GM19240 (cell line): ENCODE data around the gene KAT6B.

Experiments
- DNase-seq: peaks from one replicate; pipeline ENCODE4 v3.0.0; 2011; ENCODE audit warnings: low spot score; ENCODE audit not compliant: insufficient read length

The KAT6B gene

GRCh38 chr10:74981831-74982633 is 155.6 kb downstream of the KAT6B start:
- no peak for DNase-seq

- no peak for DNase-seq
Observed at GRCh38 chr10:74982634-74982982, 156.2 kb downstream of the KAT6B start.

DNA sequence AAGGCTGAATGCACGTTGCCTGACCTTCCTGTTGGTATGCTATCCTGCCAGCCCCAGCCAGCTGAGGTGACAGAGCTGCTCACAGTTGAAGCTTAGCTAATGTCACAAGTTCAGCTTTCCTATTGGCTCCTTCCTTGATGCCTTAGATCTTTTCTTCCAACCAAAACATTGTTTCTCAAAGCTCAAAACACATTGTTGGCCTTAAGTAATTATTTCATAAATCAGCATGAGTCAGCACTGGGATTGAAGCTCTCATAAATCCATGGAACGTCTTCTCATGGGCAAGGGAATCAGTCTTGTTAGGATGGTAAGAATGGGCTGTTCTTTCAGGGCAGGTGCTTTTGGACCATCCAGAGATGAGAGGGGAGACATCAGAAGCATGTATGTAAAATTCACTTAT is 157.0 kb downstream of the KAT6B start:
- DNase-seq, result no peak

DNA sequence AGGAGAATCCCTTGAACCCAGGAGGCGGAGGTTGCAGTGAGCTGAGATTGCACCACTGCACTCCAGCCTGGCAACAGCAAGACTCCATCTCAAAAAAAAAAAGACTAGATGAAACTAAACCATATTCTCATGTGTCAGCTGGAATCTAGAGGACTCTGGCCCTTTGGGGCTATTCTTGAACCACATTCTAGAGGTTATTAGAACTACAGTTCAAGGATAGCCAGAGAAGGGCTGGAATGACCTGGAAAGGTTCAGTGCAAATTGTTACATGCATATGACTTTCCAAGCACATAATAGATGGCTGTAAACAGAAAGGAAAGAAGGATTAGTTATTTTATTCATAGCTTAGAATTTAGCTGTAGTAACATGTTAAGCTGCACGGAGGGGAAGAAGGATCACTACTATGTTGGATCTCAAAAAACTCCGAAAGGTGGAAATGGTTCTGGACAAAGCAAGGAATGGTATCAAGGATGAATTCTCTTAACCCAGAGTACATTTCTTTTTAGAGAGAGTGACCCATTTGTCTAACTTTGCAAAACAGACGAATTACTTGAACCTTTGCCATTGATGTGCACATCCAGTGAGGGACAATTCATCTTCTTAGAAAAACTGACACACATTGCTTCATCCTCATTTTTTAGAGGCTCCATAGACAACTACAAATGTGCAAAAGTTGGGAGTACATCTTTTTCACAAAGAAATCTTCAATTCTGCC is 161.1 kb downstream of the KAT6B start:
- no peak for DNase-seq

GRCh38 chr10:74988054-74988775 is 161.8 kb downstream of the KAT6B start:
- DNase-seq, result no peak

- no peak for DNase-seq
Observed at GRCh38 chr10:74988832-74989561, 162.6 kb downstream of the KAT6B start.

GRCh38 chr10:74991435-74991834 is 165.0 kb downstream of the KAT6B start:
- DNase-seq, result no peak

DNA sequence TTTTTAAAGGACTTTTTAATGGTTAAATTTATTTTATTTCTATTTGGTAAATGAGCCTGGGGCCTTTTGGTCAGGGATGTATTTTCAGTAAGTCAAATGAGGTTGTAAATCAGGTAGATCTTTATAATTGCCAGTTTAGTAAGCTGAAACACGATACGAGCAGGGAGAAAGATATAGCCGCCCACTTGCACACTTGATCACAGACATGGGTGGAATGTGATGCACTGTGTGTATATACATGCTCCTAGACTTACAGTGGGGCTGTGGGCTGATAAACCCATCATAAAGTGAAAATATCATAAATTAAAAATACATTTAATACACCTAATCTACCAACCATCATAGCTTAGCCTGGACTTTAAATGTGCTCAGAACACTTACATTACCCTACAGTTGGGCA is 165.7 kb downstream of the KAT6B start:
- no peak for DNase-seq

GRCh38 chr10:74993649-74994048 is 167.2 kb downstream of the KAT6B start:
- no peak for DNase-seq

- no peak for DNase-seq
Observed at GRCh38 chr10:74994854-74995253, 168.5 kb downstream of the KAT6B start.

- no peak for DNase-seq
Observed at GRCh38 chr10:74995806-74996205, 169.4 kb downstream of the KAT6B start.

DNA sequence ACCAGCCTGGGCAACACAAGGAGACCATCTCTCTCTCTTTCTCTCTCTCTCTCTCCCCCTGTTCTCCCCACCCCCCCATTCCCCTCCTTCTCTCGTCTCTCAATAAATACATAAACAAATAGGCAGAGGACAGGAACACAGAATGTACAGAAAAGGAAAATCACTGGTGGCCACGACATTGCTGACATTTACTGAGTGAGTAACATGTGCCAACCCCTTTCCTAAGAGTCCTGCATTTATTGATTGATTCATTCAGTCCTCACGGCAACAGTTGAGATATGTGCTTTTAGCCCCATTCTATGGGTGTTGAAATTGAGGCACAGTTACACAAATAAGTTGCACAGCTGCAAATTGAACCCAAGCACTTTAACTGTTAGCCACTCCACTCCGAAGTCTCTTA is 170.8 kb downstream of the KAT6B start:
- no peak for DNase-seq

GRCh38 chr10:75000748-75001321 is 174.4 kb downstream of the KAT6B start:
- DNase-seq, result no peak

DNA sequence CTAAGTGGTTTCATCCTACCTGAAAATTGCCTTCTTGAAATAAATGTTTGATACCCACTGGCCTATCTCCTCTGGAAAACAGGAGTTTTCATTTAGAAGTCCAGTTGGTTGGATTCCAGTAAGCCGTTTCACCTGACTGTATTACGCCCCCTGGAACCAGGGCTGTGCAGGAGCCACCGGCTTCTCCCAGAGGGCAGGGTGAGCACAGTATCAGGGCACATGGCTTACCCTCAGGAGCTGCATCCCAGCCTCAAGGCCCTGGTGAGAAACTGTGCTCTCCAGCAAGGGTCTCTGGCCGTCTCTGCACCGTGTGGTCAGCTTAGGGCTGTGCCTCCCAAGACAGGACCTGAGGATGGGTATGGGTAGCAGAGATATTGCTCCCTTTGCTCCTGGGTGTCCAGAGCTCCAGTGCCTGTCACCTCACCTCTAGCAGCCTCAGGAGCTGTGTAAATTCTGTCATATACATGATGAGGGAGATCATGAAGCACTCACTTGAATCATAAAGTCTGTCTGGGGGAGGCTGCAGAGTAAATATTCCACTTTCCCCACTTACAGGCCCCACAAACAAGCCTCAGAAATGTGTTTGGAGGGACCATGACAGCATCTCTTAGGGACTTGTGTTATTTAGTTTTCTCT is 175.4 kb downstream of the KAT6B start:
- DNase-seq, result no peak

DNA sequence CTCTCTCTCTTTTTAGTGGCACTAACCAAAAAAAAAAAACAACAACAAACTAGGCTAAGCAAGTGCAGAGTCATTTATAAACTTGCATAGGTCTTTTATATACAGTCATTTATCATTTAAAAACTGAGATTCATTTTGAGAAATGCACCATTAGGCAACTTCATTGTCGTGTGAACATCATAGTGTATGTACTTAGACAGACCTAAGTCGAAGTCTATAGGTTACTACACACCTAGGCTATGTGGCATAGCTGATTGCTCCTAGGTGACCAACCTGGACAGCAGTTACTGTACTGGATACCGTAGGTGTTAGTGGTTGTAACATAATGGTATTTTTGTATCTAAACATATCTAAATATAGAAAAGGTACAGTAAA is 175.9 kb downstream of the KAT6B start:
- DNase-seq, result no peak

DNA sequence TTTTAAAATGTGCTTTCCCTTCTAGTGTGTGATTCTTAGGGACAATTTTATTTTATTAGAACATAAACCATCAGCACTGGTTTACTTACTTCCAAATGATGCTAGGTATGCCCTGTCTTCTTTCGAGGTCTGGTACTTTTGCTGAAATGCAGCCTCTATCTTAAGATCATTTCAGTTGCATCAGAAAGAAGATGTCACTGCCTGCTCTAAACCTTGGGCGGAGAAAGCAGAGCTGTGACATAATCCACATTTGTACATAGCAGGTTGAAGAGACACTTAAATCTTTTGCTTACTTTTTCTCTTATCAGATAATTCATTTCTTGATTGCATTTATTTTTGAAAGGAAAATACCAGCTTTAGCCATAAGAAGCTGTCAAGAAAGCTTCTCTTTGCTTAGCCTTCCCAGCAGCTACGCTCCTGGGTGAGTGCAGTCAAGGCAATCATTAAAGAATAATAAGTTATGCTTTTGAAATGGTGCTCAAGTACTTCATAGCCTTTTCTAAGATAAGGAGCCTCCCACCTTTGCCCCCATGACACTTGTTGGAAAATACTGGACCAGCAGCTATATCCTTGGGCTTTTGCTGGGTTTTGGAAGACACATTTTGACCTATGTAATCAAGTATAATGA is 176.7 kb downstream of the KAT6B start:
- no peak for DNase-seq

- DNase-seq, result no peak
Observed at GRCh38 chr10:75003891-75004290, 177.5 kb downstream of the KAT6B start.

DNA sequence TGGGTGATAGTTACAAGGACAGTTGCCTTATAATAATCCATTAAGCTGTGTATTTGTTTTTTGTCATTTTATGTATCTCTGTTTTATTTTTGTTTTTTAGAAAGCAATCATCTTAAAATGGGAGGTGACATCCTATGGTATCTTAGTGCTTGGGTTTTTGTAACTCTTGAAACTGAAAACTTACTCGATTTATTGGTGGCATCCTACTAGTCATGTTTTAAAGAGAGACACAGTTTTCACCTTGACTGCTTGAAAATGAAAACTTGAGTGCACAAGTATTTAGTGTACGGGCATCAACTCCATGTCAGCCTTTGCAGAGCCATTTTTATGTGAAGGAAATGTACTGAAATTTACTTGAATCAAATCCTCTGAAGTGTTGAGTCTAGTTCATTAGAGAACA is 181.2 kb downstream of the KAT6B start:
- no peak for DNase-seq

DNA sequence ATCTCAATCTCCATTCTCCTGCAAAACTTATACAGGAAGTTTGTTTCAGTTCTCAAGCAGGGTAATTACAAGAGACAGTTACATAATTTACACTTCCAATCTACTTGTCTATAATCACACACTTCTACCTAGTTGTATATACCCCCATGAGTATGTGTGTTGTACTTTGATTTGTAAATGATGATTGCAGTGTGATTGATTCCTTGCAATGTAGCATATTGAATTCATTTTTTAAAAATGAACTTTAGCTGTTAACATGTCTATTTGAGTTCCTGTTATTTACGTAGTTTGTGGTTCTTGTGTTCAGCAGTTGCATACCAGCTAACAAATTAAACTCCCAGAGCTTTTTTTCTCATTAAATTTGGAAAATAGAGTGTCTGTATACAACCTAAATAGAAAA is 182.6 kb downstream of the KAT6B start:
- no peak for DNase-seq

GRCh38 chr10:75009426-75009825 is 183.0 kb downstream of the KAT6B start:
- DNase-seq, result no peak
